ENCODE results near the gene SLC12A3.
A peak's percentile ranks its signal among the peaks of the same experiment; 100 is the strongest.

The SLC12A3 gene

GRCh38 chr16:56903866-56904265, 38.9 kb downstream of the SLC12A3 start:
- Mint-ChIP-seq H3K9me3 (no peaks in the 10 kb centered on the region), H3K27me3 (no peaks in the 10 kb centered on the region), H3K4me3 (no peak overlapping the region), H3K27ac (no peak overlapping the region), H3K36me3 (peaks cover 11 to 22% of the 10 kb centered on the region in 2 donors), H3K4me1 (peaks cover 29 to 55% of the 10 kb centered on the region in 2 donors)
- ATAC-seq (replicated peaks) (no peak), DNase-seq (no peak)

DNA sequence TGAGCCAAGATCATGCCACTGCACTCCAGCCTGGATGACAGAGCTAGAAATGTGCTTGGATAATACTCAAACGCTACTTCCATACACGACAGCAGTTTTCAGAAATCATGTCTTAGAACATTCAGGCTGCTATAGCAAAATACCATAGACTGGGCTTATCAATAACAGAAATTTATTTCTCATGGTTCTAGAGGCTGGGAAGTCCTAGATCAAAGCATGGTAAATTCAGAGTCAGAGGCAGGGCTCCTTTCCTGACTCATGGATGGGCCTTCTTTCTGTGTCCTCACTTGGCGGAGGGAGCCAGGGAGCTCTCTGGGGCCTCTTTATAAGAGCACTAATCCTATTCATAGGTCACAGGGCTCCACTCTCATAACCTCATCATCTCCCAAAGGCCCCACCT, 42.4 kb downstream of the SLC12A3 start:
- H3K9me3 Mint-ChIP-seq: no peaks in the 10 kb centered on the region
- H3K27me3 Mint-ChIP-seq: no peaks in the 10 kb centered on the region
- ATAC-seq (replicated peaks) (no peak), DNase-seq (no peak)
- H3K27ac Mint-ChIP-seq: no peak overlapping the region
- H3K4me1 Mint-ChIP-seq: peaks cover 36 to 55% of the 10 kb centered on the region in 2 donors
- no peak overlapping the region for H3K4me3 Mint-ChIP-seq
- H3K36me3 Mint-ChIP-seq: peaks cover 7 to 16% of the 10 kb centered on the region in 2 donors

DNA sequence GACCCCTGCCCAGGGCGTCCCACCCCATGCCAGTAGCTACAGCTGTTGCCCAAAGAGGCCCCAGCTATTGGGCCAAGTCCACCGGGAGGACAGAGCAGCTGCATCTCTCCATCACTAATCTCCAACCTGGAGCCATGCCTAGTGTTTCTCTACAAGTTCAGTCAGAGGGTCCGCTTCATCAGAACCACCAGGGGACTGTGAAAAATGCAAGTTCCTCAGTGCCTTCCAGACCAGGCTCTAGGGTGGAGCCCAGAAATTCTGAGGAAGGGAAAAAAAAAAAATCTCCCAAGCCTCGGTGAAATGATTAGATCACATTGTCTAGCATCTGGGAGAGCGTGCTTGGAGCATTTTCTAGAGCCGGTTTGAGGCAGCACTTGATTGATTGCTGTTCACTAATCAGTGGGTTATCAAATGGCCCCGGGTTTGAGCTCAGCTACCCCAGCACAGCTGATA, 44.5 kb downstream of the SLC12A3 start:
- peaks cover 7 to 26% of the 10 kb centered on the region in 2 donors for H3K36me3 Mint-ChIP-seq
- DNase-seq: no peak
- H3K27me3 Mint-ChIP-seq: no peaks in the 10 kb centered on the region
- H3K4me3 Mint-ChIP-seq: no peak overlapping the region
- no peak for ATAC-seq (replicated peaks)
- peaks cover 53 to 70% of the 10 kb centered on the region in 2 donors for H3K4me1 Mint-ChIP-seq
- H3K27ac Mint-ChIP-seq: peak overlapping the region; percentile 89
- H3K9me3 Mint-ChIP-seq: peaks cover 0 to 2% of the 10 kb centered on the region in 2 donors

DNA sequence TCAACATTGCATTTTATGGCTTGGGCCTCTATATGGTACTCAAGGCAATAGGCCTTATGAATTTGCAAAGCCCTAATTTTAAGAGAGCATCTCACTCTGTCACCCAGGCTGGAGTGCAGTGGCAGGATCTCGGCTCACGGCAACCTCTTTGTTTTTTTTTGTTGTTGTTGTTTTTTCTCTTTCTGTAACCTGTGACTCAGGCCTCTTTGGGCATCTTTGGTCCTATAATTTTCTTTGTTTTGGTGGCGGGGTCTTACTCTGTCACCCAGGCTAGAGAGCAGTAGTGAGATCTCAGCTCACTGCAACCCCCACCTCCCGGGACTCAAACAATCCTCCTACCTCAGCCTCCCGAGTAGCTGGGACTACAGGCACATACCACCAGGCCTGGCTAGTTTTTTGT, 45.1 kb downstream of the SLC12A3 start:
- peaks cover 57 to 75% of the 10 kb centered on the region in 2 donors for H3K4me1 Mint-ChIP-seq
- DNase-seq (no peak), ATAC-seq (replicated peaks) (no peak)
- H3K9me3 Mint-ChIP-seq: peaks cover 0 to 4% of the 10 kb centered on the region in 2 donors
- H3K27ac Mint-ChIP-seq: peak overlapping the region; percentile 89
- peaks cover 7 to 30% of the 10 kb centered on the region in 2 donors for H3K36me3 Mint-ChIP-seq
- H3K4me3 Mint-ChIP-seq: peak overlapping the region in 1 of 2 donors; percentile 3
- no peaks in the 10 kb centered on the region for H3K27me3 Mint-ChIP-seq

GRCh38 chr16:56910654-56911539, 45.9 kb downstream of the SLC12A3 start:
- peaks cover 58 to 77% of the 10 kb centered on the region in 2 donors for H3K4me1 Mint-ChIP-seq
- H3K27me3 Mint-ChIP-seq: no peaks in the 10 kb centered on the region
- peak; percentile 55 for DNase-seq
- peaks cover 0 to 4% of the 10 kb centered on the region in 2 donors for H3K9me3 Mint-ChIP-seq
- ATAC-seq (replicated peaks): peak; percentile 25 to 28
- H3K27ac Mint-ChIP-seq: peak overlapping the region; percentile 89
- peak overlapping the region; percentile 60 to 65 for H3K4me3 Mint-ChIP-seq
- peaks cover 8 to 31% of the 10 kb centered on the region in 2 donors for H3K36me3 Mint-ChIP-seq

- H3K9me3 Mint-ChIP-seq: peaks cover 0 to 5% of the 10 kb centered on the region in 2 donors
- ATAC-seq (replicated peaks) (peak; percentile 80 to 83), DNase-seq (peak; percentile 92)
- H3K4me1 Mint-ChIP-seq: peaks cover 67 to 88% of the 10 kb centered on the region in 2 donors
- H3K36me3 Mint-ChIP-seq: peaks cover 6 to 34% of the 10 kb centered on the region in 2 donors
- peak overlapping the region; percentile 60 to 65 for H3K4me3 Mint-ChIP-seq
- no peaks in the 10 kb centered on the region for H3K27me3 Mint-ChIP-seq
- H3K27ac Mint-ChIP-seq: peak overlapping the region; percentile 89
Measured at GRCh38 chr16:56911771-56912571, 47.0 kb downstream of the SLC12A3 start.

- peaks cover 70 to 92% of the 10 kb centered on the region in 2 donors for H3K4me1 Mint-ChIP-seq
- no peak for ATAC-seq (replicated peaks)
Measured at GRCh38 chr16:56912746-56913708, 48.0 kb downstream of the SLC12A3 start.

GRCh38 chr16:56914896-56915295, 49.9 kb downstream of the SLC12A3 start:
- peaks cover 16 to 51% of the 10 kb centered on the region in 2 donors for H3K36me3 Mint-ChIP-seq
- H3K27ac Mint-ChIP-seq: peak overlapping the region; percentile 91
- peaks cover 78 to 94% of the 10 kb centered on the region in 2 donors for H3K4me1 Mint-ChIP-seq
- no peak for DNase-seq
- H3K4me3 Mint-ChIP-seq: no peak overlapping the region
- peaks cover 6 to 15% of the 10 kb centered on the region in 2 donors for H3K9me3 Mint-ChIP-seq
- ATAC-seq (replicated peaks): no peak
- no peaks in the 10 kb centered on the region for H3K27me3 Mint-ChIP-seq

More at GRCh38 chr16:56912746-56913708, 48.0 kb downstream of the SLC12A3 start:
- peaks cover under 1 to 11% of the 10 kb centered on the region in 2 donors for H3K9me3 Mint-ChIP-seq
- H3K27ac Mint-ChIP-seq: peak overlapping the region; percentile 89
- peak overlapping the region; percentile 60 to 65 for H3K4me3 Mint-ChIP-seq
- no peak for DNase-seq
- H3K36me3 Mint-ChIP-seq: peaks cover 11 to 40% of the 10 kb centered on the region in 2 donors
- H3K27me3 Mint-ChIP-seq: no peaks in the 10 kb centered on the region

GRCh38 chr16:56915336-56916119, 50.5 kb downstream of the SLC12A3 start:
- H3K27me3 Mint-ChIP-seq: no peaks in the 10 kb centered on the region

GRCh38 chr16:56916571-56917403, 51.8 kb downstream of the SLC12A3 start:
- ATAC-seq (replicated peaks) (peak; percentile 58 to 66), DNase-seq (peak; percentile 71)
- peaks cover 77 to 94% of the 10 kb centered on the region in 2 donors for H3K4me1 Mint-ChIP-seq
- H3K4me3 Mint-ChIP-seq: peak overlapping the region; percentile 79 to 81
- H3K27ac Mint-ChIP-seq: peak overlapping the region; percentile 99
- H3K27me3 Mint-ChIP-seq: no peaks in the 10 kb centered on the region
- H3K36me3 Mint-ChIP-seq: peaks cover 12 to 49% of the 10 kb centered on the region in 2 donors
- peaks cover 6 to 19% of the 10 kb centered on the region in 2 donors for H3K9me3 Mint-ChIP-seq

More at GRCh38 chr16:56915336-56916119, 50.5 kb downstream of the SLC12A3 start:
- H3K36me3 Mint-ChIP-seq: peaks cover 16 to 53% of the 10 kb centered on the region in 2 donors
- peaks cover 79 to 94% of the 10 kb centered on the region in 2 donors for H3K4me1 Mint-ChIP-seq
- H3K4me3 Mint-ChIP-seq: peak overlapping the region; percentile 79 to 81
- peaks cover 6 to 17% of the 10 kb centered on the region in 2 donors for H3K9me3 Mint-ChIP-seq
- peak overlapping the region; percentile 99 for H3K27ac Mint-ChIP-seq
- DNase-seq (no peak), ATAC-seq (replicated peaks) (no peak)

DNA sequence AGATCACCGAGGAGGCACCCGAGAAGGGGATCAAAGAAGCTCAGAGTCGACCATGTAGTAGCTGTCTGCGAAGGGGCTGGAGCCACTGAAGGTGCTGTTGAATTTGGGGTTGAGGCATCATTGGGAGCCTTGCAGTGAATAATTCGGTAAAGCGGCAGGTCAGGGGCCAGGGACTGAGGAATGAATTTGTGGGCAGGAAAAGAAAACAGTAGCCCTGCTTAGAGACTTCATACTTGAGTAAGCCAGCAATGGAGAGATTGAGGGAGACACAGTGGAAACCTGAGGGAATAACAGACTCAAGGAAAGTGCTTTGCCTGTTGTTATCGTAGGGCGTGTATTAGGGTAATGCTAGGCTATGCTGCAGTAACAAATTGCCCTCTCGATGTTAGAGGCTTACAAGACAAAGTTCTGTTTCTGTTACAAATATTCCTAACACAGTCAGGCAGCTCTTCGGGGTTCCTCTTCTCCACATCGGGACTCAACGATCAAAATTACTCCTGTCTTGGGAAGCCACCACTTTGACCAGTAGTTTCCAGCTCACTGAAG, 53.5 kb downstream of the SLC12A3 start:
- peak overlapping the region; percentile 99 for H3K27ac Mint-ChIP-seq
- H3K36me3 Mint-ChIP-seq: peaks cover 12 to 44% of the 10 kb centered on the region in 2 donors
- DNase-seq (no peak), ATAC-seq (replicated peaks) (peak; percentile 4 to 24)
- H3K9me3 Mint-ChIP-seq: peaks cover 6 to 19% of the 10 kb centered on the region in 2 donors
- peaks cover 65 to 79% of the 10 kb centered on the region in 2 donors for H3K4me1 Mint-ChIP-seq
- H3K4me3 Mint-ChIP-seq: peak overlapping the region; percentile 79 to 81
- no peaks in the 10 kb centered on the region for H3K27me3 Mint-ChIP-seq
